AG09319 (cell line): ENCODE results near the gene ARHGEF28.

Experiments
- DNase-seq: peaks from one replicate; pipeline ENCODE4 v3.0.0-alpha.2; 2010; ENCODE audit warnings: low read depth; ENCODE audit errors: extremely low read depth
- CTCF ChIP-seq: IDR thresholded peaks from 2 replicates; pipeline ENCODE4 v1.5.1; 2011; ENCODE audit warnings: low read depth, mild to moderate bottlenecking, inconsistent platforms, low read length, moderate library complexity

ARHGEF28 gene

GRCh38 chr5:73974871-73975360 lies 348.9 kb downstream of the ARHGEF28 start:
- no peak for DNase-seq
- TF ChIP-seq CTCF, result no peak

GRCh38 chr5:73975845-73976244 lies 349.8 kb downstream of the ARHGEF28 start:
- DNase-seq, result no peak
- no peak for TF ChIP-seq CTCF

GRCh38 chr5:73977146-73977545 lies 351.1 kb downstream of the ARHGEF28 start:
- DNase-seq, result no peak
- no peak for TF ChIP-seq CTCF

GRCh38 chr5:73979321-73979720 lies 353.3 kb downstream of the ARHGEF28 start:
- no peak for DNase-seq

GRCh38 chr5:73981704-73982103 lies 355.7 kb downstream of the ARHGEF28 start:
- DNase-seq, result no peak
- no peak for TF ChIP-seq CTCF

More at GRCh38 chr5:73979321-73979720, 353.3 kb downstream of the ARHGEF28 start:
- no peak for TF ChIP-seq CTCF

- no peak for DNase-seq
- TF ChIP-seq CTCF, result no peak
Observed at GRCh38 chr5:73983644-73984043, 357.6 kb downstream of the ARHGEF28 start.

- DNase-seq, result no peak
- peak; percentile 21 for TF ChIP-seq CTCF
Observed at GRCh38 chr5:73985145-73985544, 359.1 kb downstream of the ARHGEF28 start.
